Left ventricle myocardium superior (tissue), 1 donor: Measurements from ENCODE around the gene INPP5B. TPM values are rescaled to one million over a fixed set of nuclear protein-coding genes. Genes with fewer than 3 reads are reported as not detected.

Experiments
- ATAC-seq: fragments of 200-7000 bp; cut with Tn5 transposase; one replicate; pipeline ENCODE4 v1.9.1; 2020; ENCODE audit warnings: mild to moderate bottlenecking, moderate library complexity
- DNase-seq: peaks from one replicate; pipeline ENCODE4 v3.0.0-alpha.2; 2020
- intact Hi-C: fragments of 100-400 bp; cut with micrococcal nuclease; formaldehyde crosslinking; loops from one replicate; pipeline ENCODE4 v1.11.0; 2022
- total RNA-seq: library from RNA; stranded (reverse); fragmentation: NEBNext Ultra II Directional; extraction: Animal tissue kit (Norgen Biotek cat#: 25700); gene quantifications from one replicate; pipeline ENCODE4 v1.2.1, GENCODE V29; 2021
- donor health status: DM: no; HTN: yes; CAD: no; lungs with severe emphysema.

INPP5B gene
- total RNA-seq, 1 donor from 2014 or later: 12.0 TPM

DNA sequence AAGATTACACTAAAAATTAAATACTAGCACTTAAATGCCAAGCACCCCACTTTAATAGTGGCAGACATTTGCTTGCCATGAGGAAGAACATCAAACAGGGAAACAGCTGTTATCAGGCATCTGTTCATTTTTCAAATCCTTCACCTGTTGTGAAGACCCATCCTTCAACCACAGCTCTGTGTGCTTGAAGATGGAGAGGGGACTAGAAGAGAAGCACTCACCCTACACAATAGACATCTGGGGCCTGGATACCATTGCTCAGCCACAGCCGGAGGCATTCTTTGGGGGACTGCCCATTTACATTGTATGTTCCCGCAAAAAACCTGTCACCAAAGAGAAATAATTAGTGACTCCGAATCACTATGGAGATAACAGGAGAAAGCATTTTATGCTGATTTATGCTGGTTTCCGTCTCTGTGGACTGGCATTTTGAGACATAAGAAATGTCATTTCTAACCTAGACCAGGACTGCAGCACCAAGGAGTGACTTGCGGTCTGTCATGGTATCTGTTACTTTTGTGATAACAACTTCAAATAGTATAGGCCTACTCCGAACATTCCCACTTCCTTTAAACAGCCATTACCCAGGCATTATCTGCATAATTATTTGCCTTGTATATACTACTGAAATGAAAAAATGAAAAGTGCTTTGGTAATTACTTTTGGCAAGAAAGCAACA, 58.7 kb downstream of the INPP5B start:
- DNase-seq (no peak), ATAC-seq (no peak)
- intact Hi-C loops: loop anchor here (10.0 kb wide), 1 partner anchor 77 kb away; no protein-coding TSS in a partner anchor

DNA sequence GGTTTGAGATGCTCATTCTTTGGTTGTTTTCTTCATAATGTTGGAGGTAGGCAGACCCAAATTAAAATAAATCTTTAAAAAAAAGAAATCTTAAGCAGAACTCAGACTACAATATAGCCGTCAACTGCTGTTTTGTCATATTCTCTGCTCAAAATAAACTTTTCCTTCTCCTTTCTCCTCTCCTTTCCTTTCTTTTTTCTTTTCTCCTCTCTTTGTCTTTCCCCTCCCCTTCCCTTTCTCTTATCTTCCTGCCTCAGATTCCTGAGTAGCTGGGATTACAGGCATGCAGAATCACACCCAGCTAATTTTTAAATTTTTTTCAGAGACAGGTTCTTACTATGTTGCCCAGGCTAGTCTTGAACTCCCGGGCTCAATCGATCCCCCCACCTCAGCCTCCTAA, 62.7 kb downstream of the INPP5B start:
- DNase-seq (no peak), ATAC-seq (no peak)
- intact Hi-C loops: loop anchor here (10.0 kb wide), 1 partner anchor 81 kb away; no protein-coding TSS in a partner anchor

- ATAC-seq: no peak
- no peak for DNase-seq
- intact Hi-C loops: loop anchor here (10.0 kb wide), 1 partner anchor 81 kb away; no protein-coding TSS in a partner anchor
These were observed 63.2 kb downstream of the INPP5B start for GRCh38 chr1:37883671-37884070.

DNA sequence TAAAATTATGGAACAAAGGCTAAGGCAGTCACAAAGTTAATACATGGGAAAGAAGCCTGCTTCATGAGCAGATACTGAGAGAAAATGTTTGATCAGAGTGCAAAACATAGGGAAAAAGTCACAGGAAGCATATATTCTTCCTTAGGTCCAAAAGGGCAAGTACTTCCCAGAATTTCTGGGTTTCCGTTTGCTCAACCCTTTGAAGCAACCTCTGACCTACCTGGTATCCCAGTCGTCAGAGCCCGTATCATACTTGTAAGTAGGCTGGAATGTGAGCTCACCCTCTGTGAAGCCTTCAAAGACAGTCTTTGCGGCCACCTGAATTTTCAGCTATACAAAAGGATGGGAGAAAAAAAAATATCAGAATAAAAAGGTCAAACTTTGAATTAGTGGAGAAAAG, 67.0 kb downstream of the INPP5B start:
- DNase-seq: no peak
- intact Hi-C loops: loop anchor here (10.0 kb wide), 1 partner anchor 85 kb away; no protein-coding TSS in a partner anchor

GRCh38 chr1:37878071-37878470, 68.8 kb downstream of the INPP5B start:
- intact Hi-C loops: no loop called here
- no peak for ATAC-seq
- DNase-seq: no peak

More for the DNA sequence above, 67.0 kb downstream of the INPP5B start:
- no peak for ATAC-seq

- ATAC-seq: no peak
- intact Hi-C loops: no loop called here
- DNase-seq: no peak
These were observed 71.0 kb downstream of the INPP5B start for GRCh38 chr1:37875833-37876232.

DNA sequence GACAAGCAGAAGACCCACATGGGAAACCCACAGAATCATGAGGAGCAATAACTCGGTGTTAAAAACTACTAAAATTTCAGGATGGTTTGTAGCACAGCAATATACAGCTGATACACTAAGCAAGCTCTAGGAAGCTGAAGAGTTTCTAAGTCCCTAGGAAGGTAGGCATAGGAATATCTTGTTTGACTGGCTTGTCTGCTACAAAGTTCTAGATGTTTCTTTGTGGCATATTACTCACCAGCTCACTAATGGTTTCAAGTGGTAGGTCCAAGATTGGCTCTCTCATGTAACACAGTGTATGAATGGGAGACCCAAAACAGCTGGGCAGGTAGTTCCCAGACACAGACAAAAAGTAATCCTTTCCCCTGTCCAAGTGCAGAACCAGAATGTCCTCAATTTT, 74.2 kb downstream of the INPP5B start:
- no peak for DNase-seq

DNA sequence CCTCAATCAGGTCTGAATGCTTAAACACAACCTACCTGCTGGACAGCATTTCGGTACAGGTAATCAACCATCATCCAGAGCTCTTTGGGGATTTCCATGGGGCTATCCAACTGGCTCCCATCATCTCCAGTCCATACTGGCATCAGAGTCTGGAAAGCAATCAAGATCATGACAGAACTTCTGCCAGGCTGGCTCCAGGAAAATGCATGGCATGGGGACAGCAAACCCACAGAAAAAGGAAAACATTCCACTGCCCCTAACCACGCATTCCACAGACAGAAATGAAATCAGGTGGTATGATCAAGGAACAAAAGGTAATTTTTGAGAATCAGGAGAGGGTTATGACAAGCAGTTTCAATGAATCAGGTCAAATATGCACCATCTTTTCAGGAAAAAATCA, 78.4 kb downstream of the INPP5B start:
- intact Hi-C loops: no loop called here
- ATAC-seq (no peak), DNase-seq (no peak)

More for the DNA sequence above, 74.2 kb downstream of the INPP5B start:
- ATAC-seq: no peak
- intact Hi-C loops: no loop called here

DNA sequence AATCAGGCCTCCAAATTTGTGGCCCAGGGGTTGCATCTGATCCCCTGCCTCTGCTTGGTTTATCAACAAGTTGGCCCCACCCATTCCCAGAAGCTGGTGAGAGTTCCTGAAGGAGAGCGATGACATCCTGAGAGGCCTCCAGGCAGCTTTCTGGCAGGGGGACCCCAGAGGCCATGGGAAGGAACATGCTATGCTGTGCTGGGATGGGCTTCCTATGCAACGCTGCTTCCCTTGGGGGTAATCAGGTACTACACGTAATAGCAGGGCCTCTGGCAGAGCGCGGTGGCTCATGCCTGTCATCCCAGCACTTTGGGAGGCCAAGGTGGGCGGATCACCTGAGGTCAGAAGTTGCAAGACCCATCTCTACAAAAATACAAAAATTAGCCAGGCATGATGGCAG, 79.1 kb downstream of the INPP5B start:
- intact Hi-C loops: no loop called here

DNA sequence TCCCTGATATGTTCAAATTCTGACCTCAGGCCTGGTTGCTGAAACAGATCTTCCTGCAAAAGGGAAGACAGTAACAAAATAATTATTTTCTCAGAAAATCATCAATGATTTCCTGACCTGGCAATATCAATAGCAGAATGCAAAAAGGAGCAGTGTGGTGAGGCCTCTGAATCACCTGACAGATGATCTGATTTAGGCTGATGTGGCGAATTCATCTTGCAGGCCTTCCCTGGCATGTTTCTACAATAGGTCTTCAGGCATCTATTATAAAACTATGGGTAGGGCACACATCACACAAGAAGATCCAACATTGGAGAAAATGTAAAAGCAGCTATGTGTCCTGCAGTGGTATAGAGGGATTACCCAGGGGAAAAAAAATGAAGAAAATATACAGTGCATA, 80.4 kb downstream of the INPP5B start:
- ATAC-seq: no peak
- intact Hi-C loops: no loop called here
- no peak for DNase-seq

More for the DNA sequence above, 79.1 kb downstream of the INPP5B start:
- no peak for ATAC-seq
- no peak for DNase-seq

- no peak for DNase-seq
- intact Hi-C loops: no loop called here
- ATAC-seq: no peak
These were observed 81.3 kb downstream of the INPP5B start for GRCh38 chr1:37865348-37866120.

DNA sequence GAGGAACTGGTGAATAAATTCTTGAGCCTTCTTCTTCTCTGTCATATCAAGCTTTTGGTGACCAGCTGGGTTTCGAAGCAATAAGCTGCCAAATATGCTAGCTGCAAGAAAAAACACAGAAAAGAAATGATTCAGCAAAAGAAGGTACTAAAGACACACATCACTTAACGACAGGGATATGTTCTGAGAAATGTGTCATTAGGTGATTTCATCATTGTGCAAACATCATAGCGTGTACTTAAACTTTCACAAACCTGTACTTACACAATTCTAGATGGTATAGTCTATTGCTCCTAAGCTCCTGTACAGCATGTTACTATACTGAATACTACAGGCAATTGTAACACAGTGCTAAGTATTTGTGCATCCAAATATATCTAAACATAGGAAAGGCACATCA, 84.5 kb downstream of the INPP5B start:
- ATAC-seq (no peak), DNase-seq (no peak)
- intact Hi-C loops: no loop called here

GRCh38 chr1:37861151-37861550, 85.7 kb downstream of the INPP5B start:
- DNase-seq (no peak), ATAC-seq (no peak)
- intact Hi-C loops: no loop called here

DNA sequence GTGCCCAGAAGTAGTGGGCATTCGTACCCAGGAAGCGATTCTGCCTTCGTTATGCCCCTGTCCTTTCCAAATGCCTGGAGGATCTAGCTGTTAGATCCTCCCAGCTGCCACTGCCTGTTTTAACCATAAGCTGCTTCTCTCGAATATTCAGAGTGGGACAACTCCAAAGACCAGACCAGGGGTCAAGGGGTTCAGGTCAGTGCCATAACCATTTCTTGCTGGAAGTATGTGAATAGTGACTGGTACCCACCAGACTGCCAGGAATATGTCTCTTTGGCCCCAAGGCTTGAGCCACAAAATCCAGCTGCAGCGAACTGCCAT, 86.5 kb downstream of the INPP5B start:
- DNase-seq: no peak
- intact Hi-C loops: no loop called here
- ATAC-seq: no peak

- ATAC-seq: peak; percentile 99
- intact Hi-C loops: no loop called here
These were observed 87.1 kb downstream of the INPP5B start, which contains the start of gene MTF1 for GRCh38 chr1:37859507-37860345. Gene MTF1, minus strand, starts transcription at chr1:37859592. Its CDS starts 1,934 bp downstream, at chr1:37857658.

GRCh38 chr1:37858931-37859506, 87.8 kb downstream of the INPP5B start:
- intact Hi-C loops: no loop called here
- ATAC-seq (peak; percentile 12), DNase-seq (no peak)

More at GRCh38 chr1:37859507-37860345, 87.1 kb downstream of the INPP5B start, which contains the start of gene MTF1:
- DNase-seq: peak; percentile 97

DNA sequence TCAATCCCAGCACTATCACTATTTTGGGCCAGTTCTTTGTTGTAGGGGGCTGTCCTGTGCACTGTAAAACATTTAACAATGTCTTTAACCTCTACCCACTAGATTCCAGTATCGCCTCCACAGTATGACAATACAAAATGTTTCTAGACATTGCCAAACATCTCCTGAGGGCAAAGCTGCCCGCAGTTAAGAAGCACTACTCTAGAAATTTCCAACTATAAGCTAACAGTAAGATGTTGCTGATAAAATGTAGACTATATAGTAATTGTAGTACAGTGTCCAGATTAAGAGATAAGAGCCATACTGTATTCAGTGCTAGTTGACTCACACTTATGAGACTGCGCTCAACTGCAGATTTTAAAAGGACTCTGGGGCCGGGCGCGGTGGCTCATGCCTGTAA, 92.4 kb downstream of the INPP5B start:
- ATAC-seq: no peak
- intact Hi-C loops: no loop called here
- DNase-seq: no peak

GRCh38 chr1:37853157-37853556, 93.7 kb downstream of the INPP5B start:
- intact Hi-C loops: no loop called here
- no peak for DNase-seq
- ATAC-seq: no peak

GRCh38 chr1:37851782-37852210, 95.1 kb downstream of the INPP5B start:
- DNase-seq: no peak
- intact Hi-C loops: no loop called here
- ATAC-seq: peak; percentile 41
